GM19372 (cell line): ENCODE measurements around the gene CDC42BPB.

Experiments
- ATAC-seq: cut with Tn5 transposase; IDR thresholded peaks from one replicate; pipeline ENCODE4 v1.9.1; 2021; ENCODE audit warnings: mild to moderate bottlenecking, low read depth, moderate library complexity; ENCODE audit not compliant: unreplicated experiment

CDC42BPB gene

GRCh38 chr14:103074729-103075367, 17.5 kb upstream of the CDC42BPB start:
- no peak for ATAC-seq

- no peak for ATAC-seq
Measured at GRCh38 chr14:103073876-103074728, 16.8 kb upstream of the CDC42BPB start.

- ATAC-seq = no peak
Measured at GRCh38 chr14:103073367-103073875, 16.1 kb upstream of the CDC42BPB start.

GRCh38 chr14:103072595-103073366, 15.4 kb upstream of the CDC42BPB start:
- ATAC-seq = no peak

- ATAC-seq = no peak
Measured at GRCh38 chr14:103071544-103072251, 14.3 kb upstream of the CDC42BPB start.

GRCh38 chr14:103070971-103071542, 13.7 kb upstream of the CDC42BPB start:
- no peak for ATAC-seq

- ATAC-seq = no peak
Measured at GRCh38 chr14:103070263-103070885, 13.0 kb upstream of the CDC42BPB start.

- ATAC-seq = no peak
Measured at GRCh38 chr14:103068351-103069073, 11.2 kb upstream of the CDC42BPB start.

GRCh38 chr14:103067231-103067954, 10.0 kb upstream of the CDC42BPB start:
- ATAC-seq = no peak

- no peak for ATAC-seq
Measured at GRCh38 chr14:103066399-103066798, 9.1 kb upstream of the CDC42BPB start.

- ATAC-seq = no peak
Measured at GRCh38 chr14:103065861-103066260, 8.5 kb upstream of the CDC42BPB start.

GRCh38 chr14:103064978-103065377, 7.6 kb upstream of the CDC42BPB start:
- ATAC-seq = no peak

- no peak for ATAC-seq
Measured at GRCh38 chr14:103064436-103064835, 7.1 kb upstream of the CDC42BPB start.

GRCh38 chr14:103061482-103061976, 4.2 kb upstream of the CDC42BPB start:
- no peak for ATAC-seq

GRCh38 chr14:103059556-103059955, 2.2 kb upstream of the CDC42BPB start:
- ATAC-seq = no peak

- no peak for ATAC-seq
Measured at GRCh38 chr14:103058164-103059055, 1.1 kb upstream of the CDC42BPB start.

- ATAC-seq = peak; percentile 24
Measured at GRCh38 chr14:103057028-103057371, 349 bp downstream of the CDC42BPB start.
